GM19025 (cell line): Measurements from ENCODE around the gene PIK3C2G.
"Not testable (repeated sequence)": the region's sequence is repeated elsewhere in the genome, so short reads cannot be mapped to it uniquely, and the experiment has no call there.

Source experiments
- ATAC-seq: cut with Tn5 transposase; IDR thresholded peaks from one replicate; pipeline ENCODE4 v1.9.1; 2021; ENCODE audit warnings: mild to moderate bottlenecking, low read depth, moderate library complexity; ENCODE audit not compliant: unreplicated experiment

PIK3C2G gene

GRCh38 chr12:18456344-18456743 is 195.0 kb downstream of the PIK3C2G start:
- ATAC-seq: no peak

DNA sequence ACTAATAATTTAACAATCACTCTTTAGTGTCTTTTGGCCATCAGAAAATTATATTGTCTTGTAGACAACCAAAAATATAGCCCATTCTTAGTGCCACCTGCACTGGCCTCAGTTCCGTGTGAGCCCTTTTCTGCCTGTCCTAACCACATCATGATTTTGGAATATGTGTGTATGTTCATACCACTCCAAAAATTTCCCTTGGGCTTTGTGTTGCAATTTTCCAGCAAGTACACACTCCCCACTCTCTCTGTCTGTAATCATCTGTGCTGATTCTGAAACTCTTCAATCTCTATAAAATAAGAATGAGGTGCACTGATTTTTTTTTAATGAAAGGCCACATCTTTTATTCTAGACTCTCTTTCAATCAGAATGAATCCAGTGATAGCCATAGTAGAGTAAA is 196.0 kb downstream of the PIK3C2G start:
- ATAC-seq: no peak

DNA sequence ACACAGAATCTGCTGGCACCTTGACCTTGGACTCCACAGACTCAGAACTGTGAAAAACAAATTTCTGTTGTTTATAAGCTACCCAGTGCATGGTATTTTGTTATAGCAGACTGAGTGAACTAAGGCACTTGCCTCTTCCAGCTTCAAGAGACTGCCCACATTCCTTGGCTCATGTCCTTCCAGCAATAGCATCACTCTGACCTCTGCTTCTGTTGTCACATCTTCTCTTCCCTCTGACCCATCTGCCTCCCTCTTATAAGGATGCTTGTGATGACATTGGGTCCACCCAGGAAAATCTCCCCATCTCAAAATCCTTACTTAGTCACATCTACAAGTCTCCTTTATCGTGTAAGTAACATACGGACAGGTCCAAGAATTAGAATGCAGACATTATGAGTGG is 200.4 kb downstream of the PIK3C2G start:
- ATAC-seq: no peak

DNA sequence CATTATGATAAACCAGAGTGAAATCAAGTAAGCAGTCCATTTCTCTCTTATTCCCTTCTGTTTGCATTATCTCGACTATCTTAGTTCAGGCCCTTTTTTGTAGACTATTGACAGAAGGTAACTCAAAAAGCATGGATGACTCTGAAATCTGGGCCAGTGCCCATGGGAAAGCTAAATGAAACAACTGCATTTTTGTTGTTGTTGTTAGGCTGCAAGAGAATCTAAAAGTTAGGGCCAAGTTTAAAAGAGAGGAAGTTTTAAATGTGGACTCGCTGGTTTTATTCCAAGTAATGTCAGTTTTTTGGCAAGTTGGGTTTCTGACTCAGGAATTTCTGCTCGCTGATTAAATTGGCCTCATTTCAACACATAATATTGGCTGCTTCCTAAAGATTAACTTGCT is 201.1 kb downstream of the PIK3C2G start:
- no peak for ATAC-seq

DNA sequence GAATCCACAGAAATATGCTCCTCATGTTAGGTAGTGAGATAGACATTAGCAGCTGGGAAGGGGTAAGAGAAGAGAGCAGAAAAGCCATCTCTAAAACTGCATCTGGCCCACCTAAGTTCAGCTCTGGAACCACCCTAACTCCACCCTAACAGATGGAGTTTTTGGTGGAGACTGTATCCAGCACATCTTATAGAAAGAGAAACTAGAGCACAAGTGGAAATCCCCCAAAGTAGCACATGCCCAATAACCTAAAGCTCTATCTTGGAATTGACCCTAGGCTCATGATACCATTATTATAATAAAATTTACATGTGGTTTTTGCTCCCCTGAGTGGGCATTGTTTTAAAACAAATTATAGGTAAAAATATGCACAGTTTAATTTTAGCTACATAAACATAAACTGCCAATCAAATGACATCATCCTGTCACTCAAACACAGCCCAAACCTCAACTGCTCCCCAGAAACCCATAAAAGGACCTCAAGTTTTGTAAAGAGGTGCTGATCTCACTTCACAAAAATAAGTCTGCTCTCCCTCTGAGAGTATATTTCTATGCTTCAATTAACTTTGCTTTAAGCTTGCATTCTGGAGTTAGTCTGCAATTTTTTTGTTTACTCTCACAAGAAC is 206.4 kb downstream of the PIK3C2G start:
- ATAC-seq: peak; percentile 74

- ATAC-seq: no peak
Observed at GRCh38 chr12:18468246-18469075, 207.1 kb downstream of the PIK3C2G start.

DNA sequence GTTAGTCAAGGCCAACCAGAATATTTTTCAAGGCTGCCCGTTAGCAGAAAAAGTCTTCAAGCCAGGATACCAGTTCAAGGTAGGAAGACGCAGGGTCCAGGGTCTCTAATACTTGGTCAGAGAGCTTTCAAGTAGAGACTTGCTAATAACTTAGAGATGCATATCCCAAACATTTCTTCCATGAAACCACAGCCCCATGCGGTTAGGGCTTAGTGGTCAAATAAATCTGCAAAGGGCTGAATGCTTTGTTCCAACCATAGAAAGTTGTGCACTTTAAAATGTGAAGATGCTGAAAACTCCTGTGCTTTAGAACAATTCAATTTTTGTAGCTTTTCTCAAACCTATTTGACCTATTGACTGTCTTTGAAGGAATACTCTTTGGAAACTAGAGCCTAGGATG is 208.9 kb downstream of the PIK3C2G start:
- ATAC-seq: no peak

- no peak for ATAC-seq
Observed at GRCh38 chr12:18472304-18472703, 211.0 kb downstream of the PIK3C2G start.

DNA sequence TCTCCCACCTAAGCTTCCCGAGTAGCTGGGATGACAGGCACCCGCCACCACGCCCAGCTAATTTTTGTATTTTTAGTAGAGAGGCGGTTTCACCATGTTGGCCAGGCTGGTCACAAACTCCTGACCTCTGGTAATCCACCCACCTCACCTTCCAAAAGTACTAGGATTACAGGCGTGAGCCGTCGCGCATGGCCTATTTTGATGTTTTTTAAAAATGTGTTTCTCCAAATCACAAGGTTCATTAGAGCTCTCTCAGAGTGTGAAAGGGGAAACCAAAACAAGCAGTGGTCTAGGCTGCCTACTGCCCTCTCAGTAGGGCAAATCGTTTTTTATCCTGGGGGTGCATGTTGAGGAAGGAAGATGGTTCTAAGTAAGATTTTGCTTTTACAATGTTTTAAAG is 211.5 kb downstream of the PIK3C2G start:
- no peak for ATAC-seq

DNA sequence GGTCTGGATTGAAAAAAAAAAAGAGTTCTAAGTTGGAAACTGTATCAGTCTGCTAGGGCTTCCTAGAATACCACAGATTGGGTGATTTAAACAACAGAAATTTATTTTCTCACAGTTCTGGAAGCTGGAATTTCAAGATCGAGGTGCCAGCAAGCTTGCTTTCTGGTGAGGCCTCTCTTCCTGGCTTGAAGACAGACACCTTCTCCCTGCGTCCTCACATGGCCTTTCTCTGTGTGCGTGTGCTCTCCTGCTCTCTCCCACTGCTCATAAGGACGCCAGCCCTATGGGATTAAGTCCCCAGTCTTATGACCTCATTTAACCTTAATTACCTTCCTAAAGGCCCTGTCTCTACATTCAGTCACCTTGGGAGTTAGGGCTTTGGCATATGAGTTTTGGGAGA is 215.5 kb downstream of the PIK3C2G start:
- no peak for ATAC-seq

DNA sequence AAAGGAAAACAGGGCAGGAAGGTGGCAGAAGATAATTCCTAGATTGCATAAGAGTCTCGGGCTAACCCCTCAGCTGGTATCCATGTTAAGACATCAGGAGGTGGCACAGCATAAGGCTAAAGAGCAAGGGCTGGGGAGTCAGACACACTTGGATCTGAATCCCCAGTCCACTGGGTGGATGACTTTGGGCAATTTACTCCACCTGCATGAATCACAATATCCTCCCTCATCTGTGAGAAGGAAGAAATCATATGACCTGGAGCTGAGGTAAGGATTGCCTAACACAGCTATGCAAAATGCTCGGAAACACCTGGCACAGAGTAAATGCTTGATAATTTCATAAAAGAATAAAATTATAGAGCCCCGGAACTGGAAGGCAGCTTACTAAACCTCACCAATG is 217.9 kb downstream of the PIK3C2G start:
- no peak for ATAC-seq

GRCh38 chr12:18482601-18483120 is 221.3 kb downstream of the PIK3C2G start:
- no peak for ATAC-seq

DNA sequence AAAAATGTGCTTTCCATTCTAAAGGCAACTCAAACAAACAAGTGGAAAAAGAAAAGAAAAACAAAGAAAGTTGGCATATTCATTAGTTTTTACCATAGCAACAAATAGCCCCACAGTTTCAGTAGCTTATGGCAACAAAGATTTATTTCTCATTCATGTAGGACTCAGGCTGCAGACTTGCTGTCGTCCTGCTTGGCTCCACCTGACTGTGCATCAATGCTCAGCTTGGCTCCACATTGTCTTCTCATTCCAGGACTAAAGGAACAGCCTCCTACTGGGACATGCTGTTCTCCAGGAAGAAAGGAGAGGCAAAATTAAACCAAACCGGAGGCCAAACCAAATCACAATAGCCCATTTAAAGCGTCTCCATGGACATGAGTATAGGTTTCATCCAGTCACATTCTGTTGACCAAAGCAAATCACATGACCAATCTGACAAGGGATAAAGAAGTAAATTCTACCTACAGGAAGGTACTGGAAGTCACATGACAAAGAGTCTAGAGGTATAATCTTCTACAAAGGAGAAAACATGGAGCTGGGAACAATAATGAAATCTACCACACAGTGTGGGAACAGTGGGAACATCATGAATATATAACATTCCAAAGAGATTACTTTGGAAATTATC is 222.5 kb downstream of the PIK3C2G start:
- ATAC-seq: no peak

GRCh38 chr12:18486036-18486435 is 224.7 kb downstream of the PIK3C2G start:
- no peak for ATAC-seq

DNA sequence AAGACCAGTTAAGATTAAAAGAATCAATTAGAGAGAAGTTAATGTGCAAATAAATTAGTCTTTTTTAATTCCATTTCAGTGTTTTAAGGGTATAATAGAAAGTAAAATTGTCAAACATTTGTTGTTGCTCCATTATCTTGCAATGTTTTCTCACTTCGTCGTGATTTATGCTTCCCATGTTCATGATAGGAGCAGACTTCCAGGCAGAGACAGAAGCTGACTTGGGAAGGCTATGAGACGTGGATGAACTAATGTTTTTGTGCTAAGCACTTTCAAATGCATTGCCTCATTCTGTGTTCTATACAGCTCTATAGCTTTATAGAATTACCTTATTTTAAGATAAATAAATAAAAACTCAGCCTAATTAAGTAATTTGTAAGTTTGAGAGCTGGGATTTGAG is 226.2 kb downstream of the PIK3C2G start:
- no peak for ATAC-seq

GRCh38 chr12:18492372-18493025 is 231.2 kb downstream of the PIK3C2G start:
- ATAC-seq: no peak

GRCh38 chr12:18496156-18496555 is 234.8 kb downstream of the PIK3C2G start:
- no peak for ATAC-seq

DNA sequence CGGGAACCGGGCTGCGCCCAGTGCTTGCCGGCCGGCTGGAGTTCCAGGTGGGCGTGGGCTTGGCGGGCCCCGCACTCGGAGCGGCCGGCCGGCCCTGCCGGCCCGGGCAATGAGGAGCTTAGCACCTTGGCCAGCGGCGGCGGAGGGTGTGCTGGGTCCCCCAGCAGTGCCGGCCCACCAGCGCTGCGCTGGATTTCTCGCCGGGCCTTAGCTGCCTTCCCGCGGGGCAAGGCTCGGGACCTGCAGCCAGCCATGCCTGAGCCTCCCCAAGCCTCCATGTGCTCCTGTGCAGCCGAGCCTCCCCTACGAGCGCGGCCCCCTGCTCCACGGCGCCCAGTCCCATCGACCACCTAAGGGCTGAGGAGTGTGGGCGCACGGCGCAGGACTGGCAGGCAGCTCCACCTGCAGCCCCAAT is 238.8 kb downstream of the PIK3C2G start:
- not testable (repeated sequence) for ATAC-seq

GRCh38 chr12:18500736-18501135 is 239.4 kb downstream of the PIK3C2G start:
- ATAC-seq: not testable (repeated sequence)

- ATAC-seq: no peak
Observed at GRCh38 chr12:18502422-18502968, 241.2 kb downstream of the PIK3C2G start.

GRCh38 chr12:18521461-18521860 is 260.1 kb downstream of the PIK3C2G start:
- ATAC-seq: no peak
